ENCODE measurements around the gene TTN.

DNA sequence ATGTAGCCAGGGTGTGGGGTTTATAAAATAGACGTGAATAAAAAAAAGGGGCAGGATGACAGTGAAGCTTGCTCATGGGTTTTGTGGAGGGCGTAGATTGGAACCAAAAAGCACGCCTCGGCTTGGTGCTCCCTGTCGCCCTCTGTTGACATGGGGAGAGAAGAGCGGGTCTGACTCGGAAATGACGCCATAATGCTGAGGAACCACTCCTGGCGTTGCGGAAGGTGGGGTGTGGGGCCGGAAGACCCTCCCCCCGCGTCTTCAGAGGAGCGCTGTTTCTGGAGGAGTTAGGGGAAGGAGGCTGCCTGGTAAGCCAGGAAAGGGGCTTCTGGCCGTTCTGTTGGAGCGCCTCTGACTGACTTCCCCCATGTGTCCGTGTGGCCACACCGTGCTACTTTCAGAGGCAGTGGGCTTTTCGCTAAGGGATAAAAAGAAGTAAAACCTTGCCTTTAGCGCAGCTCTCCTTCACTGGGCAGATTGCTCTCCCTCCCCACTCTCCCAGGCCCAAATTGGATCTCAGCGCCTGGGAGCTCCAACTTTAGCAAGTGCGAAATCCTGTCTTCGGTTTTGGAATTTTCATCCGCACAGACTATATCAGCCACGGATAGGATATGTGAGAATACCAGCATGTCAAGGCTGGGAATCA is 284.1 kb downstream of the TTN start:
- peak; percentile 31 to 87 (median 69) for TF ChIP-seq CTCF (IDR thresholded peaks at IDR 0.05)
- TF ChIP-seq POLR2A (IDR thresholded peaks at IDR 0.05), result peak in 2 of 3 donors; percentile 55 to 61
